GM21447 (cell line): ENCODE results near the gene BTC.
"Not testable (repeated sequence)": the region's sequence is repeated elsewhere in the genome, so short reads cannot be mapped to it uniquely, and the experiment has no call there.

Source experiments
- ATAC-seq: cut with Tn5 transposase; IDR thresholded peaks from one replicate; pipeline ENCODE4 v1.9.1; 2021; ENCODE audit not compliant: unreplicated experiment

The BTC gene

GRCh38 chr4:74758551-74759145 lies 35.7 kb downstream of the BTC start:
- no peak for ATAC-seq

- no peak for ATAC-seq
Measured at GRCh38 chr4:74757136-74757535, 37.2 kb downstream of the BTC start.

- no peak for ATAC-seq
Measured at GRCh38 chr4:74755486-74755885, 38.8 kb downstream of the BTC start.

GRCh38 chr4:74754218-74754617 lies 40.1 kb downstream of the BTC start:
- peak; percentile 80 for ATAC-seq

- ATAC-seq, result no peak
Measured at GRCh38 chr4:74752798-74753197, 41.5 kb downstream of the BTC start.

- ATAC-seq, result no peak
Measured at GRCh38 chr4:74751856-74752255, 42.5 kb downstream of the BTC start.

GRCh38 chr4:74751247-74751646 lies 43.1 kb downstream of the BTC start:
- no peak for ATAC-seq

GRCh38 chr4:74742185-74742584 lies 52.1 kb downstream of the BTC start:
- ATAC-seq, result no peak

- no peak for ATAC-seq
Measured at GRCh38 chr4:74738464-74739143, 55.7 kb downstream of the BTC start.

- ATAC-seq, result no peak
Measured at GRCh38 chr4:74734995-74735394, 59.3 kb downstream of the BTC start.

GRCh38 chr4:74733756-74734155 lies 60.6 kb downstream of the BTC start:
- no peak for ATAC-seq

GRCh38 chr4:74724979-74725378 lies 69.3 kb downstream of the BTC start:
- ATAC-seq, result no peak

- no peak for ATAC-seq
Measured at GRCh38 chr4:74716436-74716765, 77.9 kb downstream of the BTC start.

- no peak for ATAC-seq
Measured at GRCh38 chr4:74715706-74716435, 78.5 kb downstream of the BTC start.

- ATAC-seq, result no peak
Measured at GRCh38 chr4:74714611-74715130, 79.7 kb downstream of the BTC start.

GRCh38 chr4:74708135-74708534 lies 86.2 kb downstream of the BTC start:
- ATAC-seq, result not testable (repeated sequence)
